22Rv1 (cell line): ENCODE measurements around the gene SPON2.

Experiments
- CTCF ChIP-seq: fragments of 450-650 bp; IDR thresholded peaks from 2 replicates; pipeline ENCODE4 v1.5.1; 2017; ENCODE audit warnings: mild to moderate bottlenecking
- ZFX ChIP-seq: fragments of 450-650 bp; IDR thresholded peaks from 2 replicates; pipeline ENCODE4 v1.6.1; 2017; ENCODE audit warnings: antibody characterized with exemption, borderline replicate concordance

GRCh38 chr4:1137063-1137776 is 35.2 kb downstream of the SPON2 start:
- TF ChIP-seq CTCF (no peak), ZFX (no peak)
